ENCODE data around the gene ITGB7. TPM values are rescaled to one million over a fixed set of nuclear protein-coding genes. Genes with fewer than 3 reads are reported as not detected.

ITGB7 gene
- total RNA-seq, 1 donor from 2014 or later: 1.3 TPM

- Mint-ChIP-seq H3K4me3 (ENCODE audit: unreplicated experiment) (peak overlapping the region; percentile 60), H3K27ac (ENCODE audit: unreplicated experiment) (peak overlapping the region; percentile 74), H3K27me3 (ENCODE audit: low read depth, unreplicated experiment) (peaks cover 8% of the 10 kb centered on the region), H3K36me3 (ENCODE audit: low read depth, unreplicated experiment) (peaks cover 10% of the 10 kb centered on the region), H3K4me1 (ENCODE audit: low read depth, unreplicated experiment) (peaks cover 37% of the 10 kb centered on the region), H3K9me3 (ENCODE audit: unreplicated experiment) (no peaks in the 10 kb centered on the region)
- Histone ChIP-seq H3K4me3 (ENCODE audit: insufficient read depth, low read depth, low read length) (no peak overlapping the region), H3K79me2 (ENCODE audit: insufficient read depth, low read length) (no peaks in the 10 kb centered on the region), H3K36me3 (ENCODE audit: insufficient read depth, low read length) (no peaks in the 10 kb centered on the region), H3K27me3 (ENCODE audit: insufficient read depth, low read length) (no peaks in the 10 kb centered on the region), H3K9me3 (ENCODE audit: insufficient read depth, low read depth, low read length) (no peaks in the 10 kb centered on the region), H3K27ac (ENCODE audit: low read depth, low read length) (no peak overlapping the region), H3K9ac (ENCODE audit: low read length) (no peak overlapping the region), H3K4me2 (ENCODE audit: low read length) (no peak overlapping the region), H3K4me1 (ENCODE audit: insufficient read depth, low read length) (peaks cover 36% of the 10 kb centered on the region), H2AFZ (ENCODE audit: low read depth, low read length) (no peak overlapping the region), H4K20me1 (ENCODE audit: insufficient read depth, low read length) (no peaks in the 10 kb centered on the region)
- no peak for DNase-seq (ENCODE audit: low read depth)
- FAIRE-seq: no peak
- TF ChIP-seq CTCF (IDR thresholded peaks at IDR 0.05; ENCODE audit: insufficient read depth, low read depth, low read length) (no peak), EZH2 (IDR thresholded peaks at IDR 0.05; ENCODE audit: insufficient read depth, low read length) (no peak)
Observed at GRCh38 chr12:53225635-53226424, 18.8 kb upstream of the ITGB7 start.

GRCh38 chr12:53224897-53225634, 18.0 kb upstream of the ITGB7 start:
- no peak overlapping the region for H3K4me2 ChIP-seq (ENCODE audit: low read length)
- no peak for FAIRE-seq

More at GRCh38 chr12:53224897-53225634, 18.0 kb upstream of the ITGB7 start:
- Mint-ChIP-seq H3K9me3 (ENCODE audit: unreplicated experiment) (no peaks in the 10 kb centered on the region), H3K27me3 (ENCODE audit: low read depth, unreplicated experiment) (peaks cover 8% of the 10 kb centered on the region), H3K27ac (ENCODE audit: unreplicated experiment) (peak overlapping the region; percentile 74), H3K4me1 (ENCODE audit: low read depth, unreplicated experiment) (peaks cover 37% of the 10 kb centered on the region), H3K36me3 (ENCODE audit: low read depth, unreplicated experiment) (peaks cover 9% of the 10 kb centered on the region), H3K4me3 (ENCODE audit: unreplicated experiment) (peak overlapping the region; percentile 60)
- Histone ChIP-seq H2AFZ (ENCODE audit: low read depth, low read length) (no peak overlapping the region), H3K4me1 (ENCODE audit: insufficient read depth, low read length) (peaks cover 35% of the 10 kb centered on the region), H3K4me3 (ENCODE audit: insufficient read depth, low read depth, low read length) (no peak overlapping the region), H4K20me1 (ENCODE audit: insufficient read depth, low read length) (no peaks in the 10 kb centered on the region), H3K9me3 (ENCODE audit: insufficient read depth, low read depth, low read length) (no peaks in the 10 kb centered on the region), H3K36me3 (ENCODE audit: insufficient read depth, low read length) (no peaks in the 10 kb centered on the region), H3K9ac (ENCODE audit: low read length) (no peak overlapping the region), H3K27ac (ENCODE audit: low read depth, low read length) (no peak overlapping the region), H3K27me3 (ENCODE audit: insufficient read depth, low read length) (no peaks in the 10 kb centered on the region), H3K79me2 (ENCODE audit: insufficient read depth, low read length) (no peaks in the 10 kb centered on the region)
- no peak for TF ChIP-seq CTCF (IDR thresholded peaks at IDR 0.05; ENCODE audit: insufficient read depth, low read depth, low read length)
- TF ChIP-seq EZH2 (IDR thresholded peaks at IDR 0.05; ENCODE audit: insufficient read depth, low read length): no peak
- DNase-seq (ENCODE audit: low read depth): peak; percentile 27

All from astrocyte (in vitro differentiated cells and primary cell).